SU-DHL-6 (cell line): Measurements from ENCODE around the gene USB1.

Source experiments
- H2AFZ ChIP-seq: fragments of 200-600 bp; sonication (generic); 2 replicates; pipeline ENCODE4 v1.6.1; 2014; ENCODE audit warnings: low read depth, mild to moderate bottlenecking, moderate library complexity, mixed read lengths, antibody characterized with exemption, low read length; ENCODE audit not compliant: severe bottlenecking
- H3F3A ChIP-seq: fragments of 200-600 bp; shearing (Covaris generic); 2 replicates; pipeline ENCODE4 v1.6.0; 2016; ENCODE audit warnings: antibody characterized with exemption, mild to moderate bottlenecking; ENCODE audit not compliant: insufficient read depth
- H3K27ac ChIP-seq: fragments of 200-600 bp; sonication (generic); 2 replicates; pipeline ENCODE4 v1.5.1; 2016; ENCODE audit warnings: low read depth, mild to moderate bottlenecking, low read length, moderate library complexity, mixed read lengths
- H3K27me3 ChIP-seq: fragments of 200-600 bp; sonication (generic), shearing (Covaris generic); 2 replicates; pipeline ENCODE4 v1.6.0; 2014; ENCODE audit warnings: mild to moderate bottlenecking, low read length
- H3K36me3 ChIP-seq: fragments of 200-600 bp; sonication (generic); 2 replicates; pipeline ENCODE4 v1.6.1; 2014; ENCODE audit warnings: mild to moderate bottlenecking, low read length, mixed read lengths
- H3K4me2 ChIP-seq: fragments of 300-600, 200-600 bp; shearing (Covaris generic), sonication (generic); 2 replicates; pipeline ENCODE4 v1.6.0; 2014; ENCODE audit warnings: low read length, low read depth, mild to moderate bottlenecking; ENCODE audit not compliant: poor library complexity, severe bottlenecking
- H3K4me3 ChIP-seq: fragments of 200-600 bp; sonication (generic); 2 replicates; pipeline ENCODE4 v1.5.1; 2014; ENCODE audit warnings: antibody characterized with exemption, low read length, mild to moderate bottlenecking, mixed read lengths; ENCODE audit not compliant: insufficient read depth, poor library complexity, severe bottlenecking
- H3K79me2 ChIP-seq: fragments of 200-600 bp; sonication (generic); 2 replicates; pipeline ENCODE4 v1.6.1; 2014; ENCODE audit warnings: mild to moderate bottlenecking, low read length, moderate library complexity; ENCODE audit not compliant: insufficient read depth
- H3K9ac ChIP-seq: fragments of 200-600 bp; sonication (generic); 2 replicates; pipeline ENCODE4 v1.7.0; 2014; ENCODE audit warnings: mild to moderate bottlenecking, low read length
- H3K9me2 ChIP-seq: fragments of 200-600 bp; sonication (generic); replicated peaks from 2 replicates; pipeline ENCODE4 v1.6.1; 2014; ENCODE audit warnings: low read length; ENCODE audit not compliant: insufficient read depth
- H3K9me3 ChIP-seq: fragments of 200-600 bp; sonication (generic); 2 replicates; pipeline ENCODE4 v1.6.1; 2014; ENCODE audit warnings: low read length, mixed read lengths; ENCODE audit not compliant: insufficient read depth
- H4K20me1 ChIP-seq: fragments of 200-600 bp; sonication (generic); 2 replicates; pipeline ENCODE4 v1.6.1; 2014; ENCODE audit warnings: low read depth, mild to moderate bottlenecking, antibody characterized with exemption, low read length, moderate library complexity, mixed read lengths
- EZH2phosphoT487 ChIP-seq: fragments of 200-600 bp; sonication (generic), shearing (Covaris generic); conservative IDR thresholded peaks from 2 replicates; pipeline ENCODE4 v1.6.1; 2018; ENCODE audit warnings: mild to moderate bottlenecking, antibody characterized with exemption, low read length, moderate library complexity, mixed read lengths
- TF ChIP-seq, protein P1 (sequence below): fragments of 200-600 bp; sonication (generic); IDR thresholded peaks from one replicate; pipeline ENCODE4 v1.5.1; 2017; ENCODE audit warnings: antibody characterized with exemption, mild to moderate bottlenecking, low read length, moderate library complexity; ENCODE audit not compliant: insufficient read depth, poor library complexity, severe bottlenecking

USB1 gene

DNA sequence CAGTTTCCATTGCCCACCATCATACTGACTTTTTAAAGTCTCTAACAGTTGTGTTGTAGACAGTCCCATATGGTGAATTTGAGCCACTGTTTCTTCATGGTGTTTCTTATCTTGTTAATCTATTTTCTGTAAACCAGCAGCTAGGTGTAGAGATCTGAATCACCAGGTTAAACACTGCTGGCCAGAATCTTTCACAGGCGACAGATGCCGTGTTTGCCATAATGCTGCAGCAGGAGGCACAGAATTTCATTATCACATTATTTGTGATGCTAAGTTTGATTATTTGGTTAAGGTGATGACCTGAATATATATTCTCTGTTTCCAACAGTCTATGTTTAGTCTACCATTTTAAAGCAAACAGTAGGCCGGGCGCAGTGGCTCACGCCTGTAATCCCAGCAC, 18.8 kb upstream of the USB1 start:
- H3K36me3 ChIP-seq: no peaks in the 10 kb centered on the region
- no peaks in the 10 kb centered on the region for H3F3A ChIP-seq
- no peaks in the 10 kb centered on the region for H3K9me3 ChIP-seq
- H4K20me1 ChIP-seq: no peaks in the 10 kb centered on the region
- no peaks in the 10 kb centered on the region for H3K27me3 ChIP-seq
- no peaks in the 10 kb centered on the region for H3K9me2 ChIP-seq
- H3K4me3 ChIP-seq: no peak overlapping the region
- no peak overlapping the region for H2AFZ ChIP-seq
- H3K79me2 ChIP-seq: no peaks in the 10 kb centered on the region
- TF ChIP-seq, protein P1, sequence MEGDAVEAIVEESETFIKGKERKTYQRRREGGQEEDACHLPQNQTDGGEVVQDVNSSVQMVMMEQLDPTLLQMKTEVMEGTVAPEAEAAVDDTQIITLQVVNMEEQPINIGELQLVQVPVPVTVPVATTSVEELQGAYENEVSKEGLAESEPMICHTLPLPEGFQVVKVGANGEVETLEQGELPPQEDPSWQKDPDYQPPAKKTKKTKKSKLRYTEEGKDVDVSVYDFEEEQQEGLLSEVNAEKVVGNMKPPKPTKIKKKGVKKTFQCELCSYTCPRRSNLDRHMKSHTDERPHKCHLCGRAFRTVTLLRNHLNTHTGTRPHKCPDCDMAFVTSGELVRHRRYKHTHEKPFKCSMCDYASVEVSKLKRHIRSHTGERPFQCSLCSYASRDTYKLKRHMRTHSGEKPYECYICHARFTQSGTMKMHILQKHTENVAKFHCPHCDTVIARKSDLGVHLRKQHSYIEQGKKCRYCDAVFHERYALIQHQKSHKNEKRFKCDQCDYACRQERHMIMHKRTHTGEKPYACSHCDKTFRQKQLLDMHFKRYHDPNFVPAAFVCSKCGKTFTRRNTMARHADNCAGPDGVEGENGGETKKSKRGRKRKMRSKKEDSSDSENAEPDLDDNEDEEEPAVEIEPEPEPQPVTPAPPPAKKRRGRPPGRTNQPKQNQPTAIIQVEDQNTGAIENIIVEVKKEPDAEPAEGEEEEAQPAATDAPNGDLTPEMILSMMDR: no peak
- no peak for TF ChIP-seq EZH2phosphoT487
- H3K27ac ChIP-seq: no peak overlapping the region
- H3K4me2 ChIP-seq: no peak overlapping the region
- H3K9ac ChIP-seq: no peak overlapping the region

DNA sequence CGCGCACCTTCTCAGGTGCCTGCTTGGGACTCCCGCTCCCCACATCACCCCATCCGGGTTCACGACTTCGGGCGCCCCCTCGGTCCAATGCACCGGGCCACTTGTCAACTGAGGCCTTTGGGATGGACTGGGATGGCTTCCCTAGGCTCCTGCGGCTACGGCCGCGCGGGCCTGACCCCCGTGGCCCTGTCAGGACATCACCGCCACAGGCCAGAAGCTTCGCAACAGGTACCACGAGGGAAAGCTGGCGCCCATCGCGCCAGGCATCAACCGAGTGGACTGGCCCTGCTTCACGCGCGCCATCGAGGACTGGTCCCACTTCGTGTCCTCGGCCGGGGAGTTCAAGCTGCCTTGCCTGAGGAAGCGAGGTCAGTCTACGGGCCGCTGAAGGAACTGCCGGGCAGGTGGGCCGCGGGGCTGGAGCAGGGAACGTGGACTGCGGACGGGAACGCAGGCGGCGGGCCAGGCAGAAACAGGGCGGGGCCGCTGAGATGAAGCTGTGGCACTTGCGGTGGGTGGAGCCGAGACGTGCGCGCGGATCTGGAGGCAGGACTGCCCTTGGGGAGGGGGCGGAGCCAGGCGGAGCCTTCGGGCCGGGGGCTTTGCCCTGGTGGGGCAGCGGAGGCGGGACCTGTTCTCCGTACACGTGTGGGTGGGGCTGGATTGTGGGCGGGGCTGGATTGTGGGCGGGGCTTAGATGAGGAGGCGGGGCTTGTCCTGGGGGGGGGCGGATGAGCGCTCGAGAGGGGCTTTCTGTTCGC, 16.6 kb upstream of the USB1 start:
- H3K9me2 ChIP-seq: no peaks in the 10 kb centered on the region
- no peak overlapping the region for H3K4me3 ChIP-seq
- H3K27ac ChIP-seq: no peak overlapping the region
- H3K9me3 ChIP-seq: no peaks in the 10 kb centered on the region
- no peak overlapping the region for H3K9ac ChIP-seq
- no peaks in the 10 kb centered on the region for H3K79me2 ChIP-seq
- no peak for TF ChIP-seq EZH2phosphoT487
- TF ChIP-seq, protein P1: no peak
- no peaks in the 10 kb centered on the region for H3K27me3 ChIP-seq
- H3K36me3 ChIP-seq: no peaks in the 10 kb centered on the region
- no peaks in the 10 kb centered on the region for H4K20me1 ChIP-seq
- no peak overlapping the region for H2AFZ ChIP-seq
- H3F3A ChIP-seq: no peaks in the 10 kb centered on the region
- no peak overlapping the region for H3K4me2 ChIP-seq

DNA sequence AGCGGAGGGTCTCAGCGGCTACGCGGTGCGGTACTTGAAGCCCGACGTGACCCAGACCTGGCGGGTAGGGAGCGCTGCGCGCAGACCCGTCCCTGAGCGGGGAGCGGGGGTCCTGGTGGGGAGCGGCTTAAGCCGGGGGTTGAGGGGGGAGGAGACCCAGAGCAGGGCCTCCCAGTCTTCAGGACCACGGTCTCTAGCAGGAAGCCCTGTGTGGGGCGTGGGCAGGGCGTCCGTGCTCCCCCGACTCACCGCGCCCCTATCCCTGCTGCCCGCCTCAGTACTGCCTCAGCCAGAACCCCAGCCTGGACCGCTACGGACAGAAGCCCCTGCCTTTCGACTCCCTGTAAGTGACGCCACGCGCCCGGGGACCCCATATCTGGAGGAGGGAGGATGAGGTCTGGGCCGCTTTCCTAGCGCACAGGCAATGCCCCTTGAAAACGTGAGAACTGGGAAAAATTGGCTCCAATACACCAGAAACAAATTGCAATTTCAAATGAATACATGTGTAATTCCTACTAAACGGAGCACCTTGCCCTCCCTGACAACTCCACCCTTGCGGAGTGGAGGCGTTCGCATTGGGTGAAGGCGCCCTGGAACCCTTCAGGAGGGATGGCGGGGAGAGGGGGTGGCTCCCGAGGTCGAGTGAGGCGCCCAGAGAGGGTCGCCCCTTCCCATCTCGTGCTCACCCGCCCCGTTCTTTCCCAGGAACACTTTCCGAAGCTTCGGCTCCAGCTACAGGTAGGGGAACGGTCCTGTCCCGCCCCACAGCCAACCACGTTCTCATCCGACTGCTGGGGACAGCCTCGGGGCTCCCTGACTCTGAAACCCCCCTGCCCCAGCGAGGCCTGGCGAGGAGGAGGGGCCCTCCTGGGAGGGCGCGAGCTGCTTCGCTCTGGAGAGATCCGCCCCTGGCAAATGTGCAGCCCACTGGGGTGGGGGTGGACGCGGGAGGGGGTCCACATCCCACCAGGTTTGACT, 15.7 kb upstream of the USB1 start:
- Histone ChIP-seq H2AFZ (no peak overlapping the region), H3K9ac (no peak overlapping the region), H3K27ac (no peak overlapping the region), H4K20me1 (no peaks in the 10 kb centered on the region), H3K79me2 (no peaks in the 10 kb centered on the region), H3K4me3 (no peak overlapping the region), H3K9me2 (no peaks in the 10 kb centered on the region), H3K9me3 (no peaks in the 10 kb centered on the region), H3K36me3 (no peaks in the 10 kb centered on the region), H3K4me2 (no peak overlapping the region), H3F3A (no peaks in the 10 kb centered on the region), H3K27me3 (no peaks in the 10 kb centered on the region)
- TF ChIP-seq, protein P1: no peak
- no peak for TF ChIP-seq EZH2phosphoT487
